Effector memory CD4-positive, alpha-beta T cell (primary cell): Measurements from ENCODE around the gene AHSP.
"Not testable (repeated sequence)": the region's sequence is repeated elsewhere in the genome, so short reads cannot be mapped to it uniquely, and the experiment has no call there.

Experiments
- DNase-seq, 3 donors: peaks; one replicate each; pipeline ENCODE4 v3.0.0-alpha.2; 2020
- H3K27ac ChIP-seq: 2 replicates; pipeline ENCODE4 v1.7.0; 2013; ENCODE audit warnings: mild to moderate bottlenecking, low read length, moderate library complexity; ENCODE audit not compliant: insufficient read depth, poor library complexity, severe bottlenecking
- H3K27me3 ChIP-seq: replicated peaks from 2 replicates; pipeline ENCODE4 v1.7.0; 2013; ENCODE audit warnings: mild to moderate bottlenecking, low read length; ENCODE audit not compliant: insufficient read depth, control insufficient read depth, poor library complexity, severe bottlenecking
- H3K36me3 ChIP-seq: 2 replicates; pipeline ENCODE4 v1.7.0; 2013; ENCODE audit warnings: mild to moderate bottlenecking, low read length, moderate library complexity; ENCODE audit not compliant: control insufficient read depth, insufficient read depth
- H3K4me1 ChIP-seq: 2 replicates; pipeline ENCODE4 v1.7.0; 2013; ENCODE audit warnings: low read length, mild to moderate bottlenecking; ENCODE audit not compliant: control insufficient read depth, insufficient read depth, poor library complexity, severe bottlenecking
- H3K4me3 ChIP-seq: 2 replicates; pipeline ENCODE4 v1.7.0; 2013; ENCODE audit warnings: low read length, low read depth, mild to moderate bottlenecking; ENCODE audit not compliant: insufficient read depth, poor library complexity, severe bottlenecking
- H3K9me3 ChIP-seq: 2 replicates; pipeline ENCODE4 v1.7.0; 2013; ENCODE audit warnings: mild to moderate bottlenecking, low read length, moderate library complexity; ENCODE audit not compliant: control insufficient read depth

AHSP gene

GRCh38 chr16:31542763-31543162 lies 15.1 kb downstream of the AHSP start:
- Histone ChIP-seq H3K27me3 (peaks cover 2% of the 10 kb centered on the region), H3K4me1 (peaks cover under 1% of the 10 kb centered on the region), H3K4me3 (no peak overlapping the region), H3K36me3 (no peaks in the 10 kb centered on the region), H3K27ac (no peak overlapping the region), H3K9me3 (no peaks in the 10 kb centered on the region)
- DNase-seq = no peak

DNA sequence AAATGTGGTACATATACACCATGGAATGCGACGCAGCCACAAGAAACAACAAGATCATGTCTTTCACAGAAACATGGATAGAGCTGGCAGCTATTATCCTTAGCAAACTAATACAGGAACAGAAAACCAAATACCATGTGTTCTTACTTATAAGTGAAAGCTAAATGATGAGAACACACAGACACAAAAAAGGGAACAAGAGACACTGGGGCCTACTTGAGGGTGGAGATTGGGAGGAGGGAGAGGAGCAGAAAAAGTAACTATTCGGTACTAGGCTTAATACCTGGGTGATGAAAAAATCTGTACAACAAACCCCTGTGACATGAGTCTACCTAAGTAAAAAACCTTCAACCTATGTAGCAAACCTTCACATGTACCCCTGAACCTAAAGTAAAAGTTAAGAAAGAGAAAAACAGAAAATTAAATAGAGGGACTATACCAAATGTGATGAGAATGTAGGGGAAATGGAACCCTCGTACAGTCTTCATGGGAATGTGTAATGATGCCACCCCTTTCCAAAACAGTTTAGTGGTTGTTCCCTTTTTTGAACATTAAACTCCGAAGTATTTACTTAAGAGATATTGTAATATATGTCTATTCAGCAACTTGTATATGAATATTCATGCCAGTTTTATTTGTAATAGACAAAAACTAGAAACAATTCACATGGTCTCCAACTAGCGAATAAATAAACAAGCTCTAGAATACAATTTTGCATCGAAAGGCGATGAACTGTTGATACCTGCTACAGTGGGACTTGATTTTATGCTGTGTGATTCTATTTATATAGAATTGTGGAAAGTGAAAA lies 33.9 kb downstream of the AHSP start:
- Histone ChIP-seq H3K27ac (no peak overlapping the region), H3K4me1 (no peaks in the 10 kb centered on the region), H3K27me3 (no peaks in the 10 kb centered on the region), H3K4me3 (no peak overlapping the region), H3K9me3 (no peaks in the 10 kb centered on the region), H3K36me3 (no peaks in the 10 kb centered on the region)
- no peak for DNase-seq

DNA sequence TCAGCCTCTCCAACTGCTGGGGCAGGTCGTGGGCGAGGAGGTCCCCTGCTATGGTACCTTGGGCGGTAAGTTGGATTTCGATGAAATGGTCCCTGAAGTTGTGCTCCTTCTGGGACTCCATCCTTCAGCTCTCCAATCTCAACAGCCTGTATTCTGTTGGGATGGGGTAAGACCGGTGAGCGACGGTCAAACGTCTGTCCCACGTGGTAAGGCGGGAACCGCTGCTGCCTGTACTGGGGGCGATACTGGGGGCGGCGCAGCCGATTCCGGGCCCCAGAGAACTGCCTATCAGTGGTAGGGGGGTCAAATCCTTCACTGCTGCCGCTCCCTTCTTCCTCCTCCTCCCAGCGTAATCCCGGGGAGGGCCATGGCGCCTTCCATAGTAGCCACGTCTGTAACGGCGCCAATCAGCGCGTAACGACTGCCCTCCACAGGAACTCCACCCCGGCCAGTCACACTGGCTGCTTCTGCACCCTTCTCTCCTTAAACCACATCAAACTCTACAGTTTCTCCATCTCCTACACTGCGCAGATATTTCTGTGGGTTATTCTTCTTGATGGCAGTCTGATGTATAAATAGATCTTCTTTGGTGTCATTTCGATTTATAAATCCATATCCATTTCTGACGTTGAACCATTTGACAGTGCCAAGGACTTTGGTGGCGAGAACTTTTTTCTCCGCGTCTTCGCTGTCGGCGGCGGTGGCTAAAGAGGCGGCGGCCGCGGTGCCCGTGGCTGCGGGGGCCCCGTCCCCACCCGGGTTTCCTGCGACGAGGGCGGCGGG lies 41.1 kb downstream of the AHSP start:
- Histone ChIP-seq H3K27me3 (peaks cover 24% of the 10 kb centered on the region), H3K4me3 (no peak overlapping the region), H3K4me1 (no peaks in the 10 kb centered on the region), H3K27ac (no peak overlapping the region), H3K9me3 (no peaks in the 10 kb centered on the region), H3K36me3 (no peaks in the 10 kb centered on the region)
- no peak for DNase-seq

GRCh38 chr16:31569360-31569717 lies 41.6 kb downstream of the AHSP start:
- Histone ChIP-seq H3K9me3 (no peaks in the 10 kb centered on the region), H3K27me3 (peaks cover 24% of the 10 kb centered on the region), H3K36me3 (no peaks in the 10 kb centered on the region), H3K4me1 (no peaks in the 10 kb centered on the region), H3K27ac (no peak overlapping the region), H3K4me3 (no peak overlapping the region)
- no peak for DNase-seq

GRCh38 chr16:31572821-31573220 lies 45.1 kb downstream of the AHSP start:
- Histone ChIP-seq H3K36me3 (no peaks in the 10 kb centered on the region), H3K27ac (no peak overlapping the region), H3K9me3 (no peaks in the 10 kb centered on the region), H3K4me1 (no peaks in the 10 kb centered on the region), H3K4me3 (no peak overlapping the region), H3K27me3 (peaks cover 24% of the 10 kb centered on the region)
- DNase-seq = no peak

GRCh38 chr16:31574159-31574558 lies 46.5 kb downstream of the AHSP start:
- not testable (repeated sequence) for H3K36me3 ChIP-seq, DNase-seq, H3K4me1 ChIP-seq

DNA sequence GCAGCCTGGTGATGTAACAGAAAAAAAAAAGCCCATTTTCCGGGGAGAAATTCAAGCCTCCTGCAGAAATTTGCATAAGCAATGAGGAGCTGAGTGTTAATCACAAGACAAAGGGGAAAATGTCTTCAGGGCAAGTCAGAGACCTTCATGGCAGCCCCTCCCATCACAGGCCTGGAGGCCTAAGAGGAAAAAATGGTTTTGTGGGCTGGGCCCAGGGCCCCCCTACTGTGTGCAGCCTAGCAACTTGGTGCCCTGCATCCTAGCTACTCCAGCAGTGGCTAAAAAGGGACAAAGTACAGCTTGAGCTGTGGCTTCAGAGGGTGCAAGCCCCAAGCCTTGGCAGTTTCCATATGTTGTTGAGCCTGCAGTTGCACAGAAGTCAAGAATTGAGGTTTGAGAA lies 49.7 kb downstream of the AHSP start:
- no peak overlapping the region for H3K27ac ChIP-seq
- H3K4me3 ChIP-seq = no peak overlapping the region
- no peaks in the 10 kb centered on the region for H3K4me1 ChIP-seq
- H3K36me3 ChIP-seq = no peaks in the 10 kb centered on the region
- H3K27me3 ChIP-seq = no peaks in the 10 kb centered on the region
- H3K9me3 ChIP-seq = no peaks in the 10 kb centered on the region
- DNase-seq = no peak

More at GRCh38 chr16:31574159-31574558, 46.5 kb downstream of the AHSP start:
- not testable (repeated sequence) for H3K9me3 ChIP-seq, H3K4me3 ChIP-seq, H3K27ac ChIP-seq
- peaks cover 15% of the 10 kb centered on the region for H3K27me3 ChIP-seq
